Fibroblast of peridontal ligament (primary cell): ENCODE measurements around the gene SAPCD2.

Source experiments
- DNase-seq: peaks from one replicate; pipeline ENCODE4 v3.0.0-alpha.2; 2010; ENCODE audit errors: extremely low read depth

The SAPCD2 gene

DNA sequence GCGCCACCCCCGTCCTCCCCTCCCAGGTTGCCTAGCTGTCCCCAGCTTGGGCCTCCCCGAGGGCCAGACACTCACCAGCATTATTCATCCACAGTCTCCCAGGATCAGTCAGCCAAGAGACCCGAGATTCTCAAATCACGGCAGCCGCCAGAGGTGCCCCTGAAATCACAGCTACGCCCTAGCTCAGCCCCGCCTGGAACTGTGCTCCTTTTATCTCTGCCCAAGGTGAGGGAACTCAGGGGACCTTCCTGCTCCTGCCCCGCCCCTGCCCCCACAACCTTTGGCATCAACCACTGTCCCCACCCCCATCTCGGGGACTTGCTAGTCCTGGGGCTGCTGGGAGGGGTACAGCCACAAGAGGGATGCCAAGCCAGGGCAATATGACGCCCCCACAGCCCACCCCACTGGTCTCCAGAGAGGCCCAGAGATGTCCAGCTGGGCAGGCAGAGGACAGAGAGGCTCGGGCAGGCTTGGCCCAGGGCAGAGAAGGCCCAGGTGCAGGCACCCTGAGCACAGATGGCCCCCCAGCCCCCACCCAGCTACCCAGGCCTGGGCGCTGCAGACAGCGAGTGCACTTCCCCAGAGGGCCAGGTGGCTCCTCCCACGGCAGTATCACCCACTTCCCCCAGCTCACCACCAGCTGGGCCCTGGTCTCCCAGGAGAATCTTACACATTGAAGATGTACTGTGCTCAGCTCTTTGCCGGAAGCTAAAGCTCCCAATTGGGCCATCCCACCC is 38.3 kb downstream of the SAPCD2 start, which contains the start of gene FUT7:
FUT7 (minus strand) TSS at position 185 of the 737 bp plus-strand sequence; CDS start at position 88, 97 bp downstream.
- DNase-seq = no peak

DNA sequence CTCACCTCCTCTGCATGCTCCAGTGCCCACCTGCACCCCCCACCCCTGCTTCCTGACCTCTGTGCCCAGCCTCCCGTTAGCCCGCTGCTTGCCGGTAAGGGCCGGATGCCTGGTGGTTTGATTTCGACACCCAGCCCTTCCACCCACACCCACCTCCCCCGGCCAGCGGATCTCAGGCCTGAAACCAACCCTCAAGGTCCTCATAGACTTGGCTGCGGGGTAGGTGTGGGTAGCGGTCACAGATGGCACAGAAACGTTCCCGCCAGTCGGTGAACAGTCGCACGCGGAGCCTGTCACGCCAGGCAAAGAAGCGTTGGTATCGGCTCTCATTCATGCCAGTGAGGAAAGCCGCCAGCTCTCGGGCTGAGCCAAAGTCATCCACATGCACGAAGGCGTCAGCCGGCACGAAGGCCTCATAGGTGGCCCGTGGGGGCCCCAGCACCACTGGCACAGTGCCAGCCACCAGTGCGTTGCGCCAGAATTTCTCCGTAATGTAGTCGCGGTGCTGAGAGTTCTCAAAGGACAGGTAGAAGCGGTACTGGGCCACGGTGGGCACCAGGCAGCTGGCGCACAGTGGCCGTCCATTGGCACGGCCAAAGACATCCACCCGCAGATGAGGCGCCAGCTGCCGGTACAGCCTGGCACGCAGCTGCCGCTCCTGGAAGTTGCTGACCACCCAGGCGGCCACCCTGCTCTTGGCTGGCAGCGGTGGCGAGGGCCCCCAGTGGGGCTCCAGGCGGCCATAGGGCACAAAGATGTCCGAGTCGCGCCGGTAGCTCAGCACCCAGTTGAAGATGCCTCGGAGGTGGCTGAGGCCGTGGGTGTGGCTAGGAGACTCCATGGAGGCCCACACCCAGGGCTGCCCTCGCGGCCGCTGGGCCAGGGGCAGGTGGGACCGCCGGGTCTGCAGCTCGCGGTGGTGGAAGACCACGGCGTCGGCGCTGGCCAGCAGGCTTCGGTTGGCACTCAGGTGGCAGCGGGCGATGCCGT is 39.5 kb downstream of the SAPCD2 start:
- no peak for DNase-seq

DNA sequence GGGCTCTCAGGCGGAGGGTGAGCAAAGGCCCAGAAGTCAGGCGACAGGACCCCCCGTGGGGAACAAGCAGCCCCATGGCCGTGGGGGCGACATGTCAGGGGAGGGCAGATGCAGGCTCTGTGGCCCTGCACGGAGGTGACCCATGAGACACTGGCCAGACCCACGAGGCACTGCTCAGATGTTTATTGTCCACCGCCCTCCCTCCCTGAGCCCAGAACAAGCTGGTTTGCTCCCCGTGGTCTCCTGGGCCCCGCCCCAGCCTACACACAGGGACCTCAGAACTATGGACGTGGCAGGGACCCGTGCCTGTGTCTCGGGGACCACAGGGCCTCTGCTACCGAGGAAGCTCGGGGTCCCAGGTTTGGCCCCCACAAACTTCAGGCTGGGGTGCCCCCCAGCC is 40.4 kb downstream of the SAPCD2 start:
- DNase-seq = no peak

DNA sequence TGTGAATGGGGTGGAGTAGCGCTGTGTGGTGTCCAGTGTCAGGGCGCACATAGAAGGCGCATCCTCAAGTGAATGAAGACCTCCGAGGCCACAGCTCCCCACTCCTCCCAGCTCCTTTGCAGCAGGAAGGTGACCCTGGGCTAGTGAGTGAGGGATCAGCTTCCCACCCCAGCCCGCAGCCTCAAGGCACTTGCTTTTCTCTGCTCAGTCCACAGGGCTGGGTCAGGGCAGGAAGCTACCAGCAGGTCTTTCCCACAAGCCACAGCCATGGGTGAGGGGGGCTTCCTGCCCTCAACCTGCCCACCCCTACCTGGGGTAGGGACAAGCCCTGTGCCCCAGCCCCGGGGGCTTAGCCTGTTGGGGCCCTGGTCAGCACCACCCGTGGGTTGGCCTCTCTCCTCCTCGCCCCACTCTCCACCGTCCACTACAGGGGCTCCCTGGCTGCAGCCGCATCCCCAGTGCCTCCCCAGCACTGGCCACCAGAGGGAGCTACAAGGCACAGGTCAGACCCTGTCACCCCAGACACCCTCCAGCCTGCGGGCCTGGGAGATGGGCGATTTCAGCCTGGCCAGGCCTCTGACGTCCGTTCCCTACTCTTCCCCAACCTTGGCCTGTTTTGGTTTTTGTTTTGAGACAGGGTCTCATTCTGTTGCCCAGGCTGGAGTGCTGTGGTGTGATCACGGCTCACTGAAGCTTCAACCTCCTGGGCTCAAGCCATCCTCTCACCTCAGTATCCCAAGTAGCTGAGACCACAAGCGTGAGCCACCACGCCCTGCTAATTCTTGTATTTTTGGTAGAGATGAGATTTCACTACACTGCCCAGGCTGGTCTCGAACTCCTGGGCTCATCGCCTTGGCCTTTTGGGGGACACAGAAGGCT is 41.1 kb downstream of the SAPCD2 start:
- peak; percentile 35 for DNase-seq

- DNase-seq = peak; percentile 6
Measured at GRCh38 chr9:137028263-137029057, 41.9 kb downstream of the SAPCD2 start.

GRCh38 chr9:137027369-137028262 is 42.7 kb downstream of the SAPCD2 start, which contains the start of gene ABCA2:
ABCA2 (minus strand) TSS chr9:137028237; CDS start chr9:137028140, 97 bp downstream.
- no peak for DNase-seq

DNA sequence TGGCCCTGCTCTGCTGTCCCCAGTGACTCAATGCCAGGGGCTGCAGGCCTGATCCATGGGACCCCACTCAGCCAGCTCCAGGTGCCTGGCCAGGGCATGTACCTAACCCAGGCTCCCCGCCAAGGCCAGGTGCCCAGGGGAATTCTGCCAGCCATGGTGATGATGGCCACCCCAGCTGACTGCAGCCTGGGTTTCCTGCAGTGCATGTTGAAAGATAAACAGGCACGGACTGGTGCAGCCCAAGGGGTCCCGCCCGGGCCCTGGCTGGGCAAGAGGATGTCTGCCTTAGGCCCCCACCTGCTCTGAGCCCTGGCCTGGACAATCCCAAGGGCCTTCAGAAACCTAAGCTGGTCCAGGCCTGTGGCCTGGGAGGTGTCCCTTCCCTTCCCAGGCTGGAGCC is 43.5 kb downstream of the SAPCD2 start:
- DNase-seq = no peak

DNA sequence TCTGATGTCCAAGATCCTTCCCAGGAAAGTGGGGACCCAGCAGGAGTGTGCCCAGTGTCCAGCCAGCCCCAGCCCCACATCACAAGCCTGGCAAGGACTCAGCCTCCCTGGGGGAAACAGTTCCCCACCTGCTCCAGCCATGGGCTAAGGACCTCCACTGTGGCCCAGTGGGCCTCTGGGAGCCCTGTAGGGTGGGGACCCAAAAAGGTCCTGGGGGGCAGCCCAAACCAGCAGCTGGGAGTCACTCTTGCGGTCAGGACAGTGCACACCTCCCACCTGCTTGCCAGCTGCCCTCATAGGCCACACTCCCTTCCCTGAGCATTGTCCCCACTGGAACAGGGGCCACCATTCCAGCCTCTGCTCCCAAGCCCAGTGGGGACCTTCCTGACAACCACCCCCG is 44.0 kb downstream of the SAPCD2 start:
- DNase-seq = no peak

DNA sequence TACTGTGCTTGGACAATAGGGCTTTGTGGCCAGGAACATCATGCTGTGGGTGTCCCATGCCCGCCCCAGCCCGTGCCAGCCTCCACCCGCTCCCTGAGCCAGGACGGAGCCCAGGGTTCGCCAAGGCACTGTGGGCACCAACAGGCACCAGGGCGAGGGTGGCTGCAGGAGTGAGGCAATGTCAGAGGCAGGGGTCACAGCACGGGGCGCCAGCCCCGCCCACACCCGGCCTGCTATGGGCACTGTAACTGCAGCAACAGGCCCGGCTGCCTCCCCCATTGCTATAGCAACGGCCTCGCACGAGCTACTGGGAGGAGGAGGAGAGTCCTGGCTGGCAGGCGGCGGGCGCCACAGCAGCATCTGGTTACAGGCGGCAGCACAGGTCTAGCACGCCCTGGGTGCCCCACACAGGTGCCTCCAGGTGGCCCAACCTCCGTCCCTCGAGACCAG is 44.8 kb downstream of the SAPCD2 start:
- DNase-seq = no peak

DNA sequence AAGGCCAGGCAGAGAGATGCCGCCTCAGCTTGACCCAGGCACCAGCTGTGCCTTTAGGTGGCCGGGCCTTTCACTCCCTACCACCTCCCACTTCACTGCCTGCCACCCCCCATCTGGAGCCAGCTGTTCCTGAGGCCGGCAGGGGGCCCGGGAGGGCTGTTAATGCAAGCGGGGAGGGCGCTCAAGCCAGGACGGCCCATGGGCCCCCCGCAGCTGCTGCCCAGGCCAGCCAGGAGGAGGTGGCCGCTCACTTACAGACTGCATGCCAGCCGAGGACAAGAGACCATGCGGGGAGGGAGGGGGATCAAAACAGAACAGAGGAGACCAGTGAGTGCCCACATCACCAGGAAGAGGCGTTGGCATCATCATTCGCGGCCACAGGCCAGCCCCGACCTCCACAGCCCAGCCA is 46.8 kb downstream of the SAPCD2 start:
- DNase-seq = no peak

DNA sequence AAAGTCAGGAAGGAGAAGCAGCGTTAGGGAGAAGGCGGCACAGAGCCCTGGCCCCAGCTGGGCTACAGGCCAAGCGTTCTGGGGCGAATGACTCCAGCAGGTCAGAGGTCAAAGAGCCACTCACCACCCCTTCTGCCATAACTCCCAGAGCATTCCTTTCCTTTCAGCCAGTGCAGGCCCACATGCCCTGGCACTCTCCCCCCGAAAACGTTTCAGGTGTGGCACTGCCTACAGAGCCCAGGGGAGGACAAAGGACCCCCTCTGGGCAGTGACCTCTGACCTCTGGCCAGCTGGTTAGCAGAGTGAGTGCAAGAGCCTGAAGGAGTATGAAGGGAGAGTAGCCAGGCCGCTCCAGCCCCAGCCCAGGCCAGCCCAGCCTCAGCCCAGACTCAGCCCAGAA is 47.2 kb downstream of the SAPCD2 start:
- DNase-seq = no peak

- no peak for DNase-seq
Measured at GRCh38 chr9:137022662-137023008, 47.7 kb downstream of the SAPCD2 start.

- DNase-seq = no peak
Measured at GRCh38 chr9:137021979-137022661, 48.2 kb downstream of the SAPCD2 start.

GRCh38 chr9:137021568-137021978 is 48.8 kb downstream of the SAPCD2 start:
- no peak for DNase-seq

DNA sequence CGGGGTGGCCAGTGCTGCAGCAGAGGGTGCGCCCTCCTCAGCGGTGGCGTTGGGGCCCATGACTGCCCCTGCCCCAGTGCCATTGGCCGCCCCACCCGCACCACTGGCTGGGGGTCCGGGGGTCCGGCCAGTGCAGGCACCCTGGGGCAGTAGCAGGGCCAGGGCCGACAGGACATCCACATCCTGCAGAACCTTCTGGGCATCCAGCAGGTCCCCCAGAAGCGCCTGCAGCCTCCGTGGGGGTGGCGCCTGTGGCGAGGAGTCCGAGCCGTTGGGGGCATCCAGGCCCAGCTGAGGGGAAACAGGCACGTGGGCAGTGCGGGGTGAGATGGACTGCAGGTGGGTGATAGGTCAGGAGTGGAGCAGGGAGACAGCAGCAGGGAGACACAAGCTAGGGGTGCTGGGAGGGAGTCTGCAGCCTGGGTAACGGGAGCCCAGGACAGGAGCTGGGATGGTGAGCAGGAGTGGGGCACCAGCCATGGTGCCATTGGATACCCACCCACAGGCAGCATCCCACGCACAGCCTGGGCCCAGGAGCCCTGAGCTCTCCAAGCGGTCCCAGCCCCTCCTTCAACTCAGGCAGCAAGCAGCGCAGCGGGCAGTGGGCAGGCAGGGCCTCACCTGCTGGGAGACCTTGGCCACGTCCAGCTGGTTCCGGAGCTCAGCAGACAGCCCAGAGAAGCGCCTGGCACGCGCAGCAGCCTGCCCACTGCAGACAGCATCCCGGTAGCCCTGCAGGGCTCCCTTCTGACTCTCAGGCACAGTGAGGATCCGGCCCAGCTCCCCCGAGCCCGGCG is 49.4 kb downstream of the SAPCD2 start:
- no peak for DNase-seq

GRCh38 chr9:137019891-137020683 is 50.3 kb downstream of the SAPCD2 start:
- DNase-seq = no peak

DNA sequence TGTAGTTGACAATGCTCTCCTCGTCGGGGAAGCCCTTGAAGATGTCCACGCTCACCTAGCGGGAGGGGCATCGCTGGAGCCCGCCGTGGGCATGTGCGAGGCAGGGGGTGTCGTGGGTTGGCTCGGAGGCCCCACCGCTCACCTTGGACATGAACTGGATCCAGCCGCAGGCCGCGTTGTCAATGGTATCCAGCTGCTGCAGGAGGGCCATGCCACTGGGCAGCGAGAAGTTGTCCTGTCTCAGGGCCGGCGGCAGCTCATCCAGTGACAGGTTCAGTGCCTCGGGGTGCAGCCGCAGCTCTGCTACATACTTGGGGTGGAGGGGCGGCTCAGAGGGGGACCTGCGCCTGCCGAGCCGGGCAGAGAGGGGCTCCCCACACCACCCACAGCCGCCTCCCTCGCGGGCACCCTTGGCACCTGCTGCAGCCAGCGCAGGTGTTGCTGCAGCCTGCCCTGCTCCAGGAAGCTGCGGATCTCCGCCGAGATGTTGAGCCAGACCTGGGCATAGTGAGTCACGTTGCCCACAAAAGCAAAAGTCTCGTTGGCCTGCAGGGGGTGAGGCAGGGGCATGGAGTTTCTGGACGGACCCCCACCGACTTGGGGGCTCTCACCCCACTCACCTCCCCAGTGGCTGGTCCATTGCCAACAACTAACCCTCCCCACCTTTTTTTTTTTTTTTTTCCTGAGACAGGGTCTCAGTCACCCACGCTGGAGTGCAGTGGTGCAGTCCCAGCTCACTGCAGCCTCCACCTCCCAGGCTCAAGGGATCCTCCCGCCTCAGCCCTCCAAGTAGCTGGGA is 51.4 kb downstream of the SAPCD2 start:
- DNase-seq = no peak
